Heart right ventricle (tissue), 16 donors: Measurements from ENCODE around the gene C17orf67. TPM values are rescaled to one million over a fixed set of nuclear protein-coding genes. Genes with fewer than 3 reads are reported as not detected.

Source experiments
- ATAC-seq, 8 donors: fragments of 200-7000 bp; cut with Tn5 transposase; one replicate each; pipeline ENCODE4 v1.9.1; 2020; ENCODE audit warnings: mild to moderate bottlenecking in 8 of 8, moderate library complexity in 8 of 8, moderate number of reproducible peaks in 1 of 8
- DNase-seq, 2 donors: peaks; one replicate each; pipeline ENCODE4 v3.0.0-alpha.2; 2020
- H3K27ac ChIP-seq, 10 donors: fragments of 200-600 bp; sonication (generic) in 2 of 10; one replicate each; pipeline versions ENCODE4 v1.5.0 to v1.8.0; 2020 to 2022; ENCODE audit warnings: mild to moderate bottlenecking in 3 of 10
- H3K27me3 ChIP-seq, 7 donors: fragments of 200-600 bp; one replicate each; pipeline ENCODE4 v1.8.0; 2021 to 2022; ENCODE audit warnings: mild to moderate bottlenecking in 2 of 7
- H3K36me3 ChIP-seq, 9 donors: fragments of 200-600 bp; sonication (generic) in 1 of 9; one replicate each; pipeline versions ENCODE4 v1.5.0 to v1.8.0; 2020 to 2022; ENCODE audit warnings: mild to moderate bottlenecking in 2 of 9
- H3K4me1 ChIP-seq, 9 donors: fragments of 200-600 bp; sonication (generic) in 1 of 9; one replicate each; pipeline versions ENCODE4 v1.5.0 to v1.8.0; 2020 to 2022; ENCODE audit warnings: mild to moderate bottlenecking in 4 of 9
- H3K4me3 ChIP-seq, 10 donors: fragments of 200-600 bp; sonication (generic) in 2 of 10; one replicate each; pipeline versions ENCODE4 v1.5.0 to v1.8.0; 2020 to 2022; ENCODE audit warnings: mild to moderate bottlenecking in 7 of 10, moderate library complexity in 2 of 10
- H3K9me3 ChIP-seq, 11 donors: fragments of 200-600 bp in 10 of 11; sonication (generic) in 2 of 11; one replicate each; pipeline versions ENCODE4 v1.5.0 to v1.8.0; 2013 to 2022; ENCODE audit warnings: mild to moderate bottlenecking in 2 of 11, control low read depth in 1 of 11, moderate library complexity in 1 of 11
- WGBS, 2 donors: extraction: QIAGEN DNeasy Blood & Tissue Kit; methylation state at CpG; one replicate each; pipeline ENCODE4 v1.1.7; 2013; ENCODE audit warnings: inconsistent platforms in 1 of 2; 5-methylcytosine and 5-hydroxymethylcytosine counted together
- intact Hi-C, 10 donors: fragments of 100-400 bp; cut with DNase I; formaldehyde crosslinking; loops; one replicate each; pipeline versions ENCODE4 v1.11.1 to v1.14.2; 2022
- polyA plus RNA-seq, 2 donors: library from polyadenylated mRNA; stranded (reverse); fragments of 200-250 nt; gene quantifications; one replicate each; pipeline ENCODE4 v1.2.3, GENCODE V29; 2013
- total RNA-seq, 10 donors: library from RNA; stranded (reverse); fragmentation: NEBNext Ultra II Directional in 3 of 10; extraction: Animal tissue kit (Norgen Biotek cat#: 25700) in 3 of 10; gene quantifications; one replicate each; pipeline versions ENCODE4 v1.2.1 to v1.2.4, GENCODE V29; 2021 to 2023
- TF ChIP-seq, protein P1 (sequence below), 9 donors: fragments of 200-600 bp; sonication (generic) in 2 of 9; IDR thresholded peaks; one replicate each; pipeline versions ENCODE4 v1.5.0 to v1.8.0; 2021 to 2022; ENCODE audit warnings: antibody characterized with exemption in 9 of 9, mild to moderate bottlenecking in 5 of 9, moderate library complexity in 1 of 9
- donor health status: Arrhythmogenic right ventricular cardiomyopathy.
- donor health status: ischemic (EF 13 %, LVEDD 7.1; RV severe dilation, severe dysfunction).
- donor health status: healthy with polysubstance abuse.
- donor health status: DM: no; HTN: yes; CAD: no.
- donor health status: DM: no; HTN: no; CAD: no.
- donor health status: ischemic (EF 25% LVEDD 6.9; RV normal size, moderate dysfunction).
- donor health status: ischemic (EF 25% LVEDD 5.7; RV mildly dilated, moderate dysfunction).
- donor health status: healthy.
- donor health status: DM: yes; HTN: yes; CAD: no.
- donor health status: Ischemic cardiomyopathy.
- donor health status: ischemic (EF 35%, LVEDD 5.7; RV mildly dilated, moderate dysfunction).
- donor health status: nonischemic (EF 11% LVEDD 7.7; RV severe dilation, severe dysfunction).
- donor health status: DM: yes; HTN: yes; CAD: no.
- donor health status: PGD.
- donor health status: ischemic (EF 29% LVEDD 5.4; RV normal size, mild dysfunction).
- donor health status: nonischemic (EF 23%, LVEDD 6.1; RV moderate dilation, normal function).

C17orf67 gene
- total and polyA plus RNA-seq, 12 donors = 0.23 to 2.2 (median 0.91) TPM

DNA sequence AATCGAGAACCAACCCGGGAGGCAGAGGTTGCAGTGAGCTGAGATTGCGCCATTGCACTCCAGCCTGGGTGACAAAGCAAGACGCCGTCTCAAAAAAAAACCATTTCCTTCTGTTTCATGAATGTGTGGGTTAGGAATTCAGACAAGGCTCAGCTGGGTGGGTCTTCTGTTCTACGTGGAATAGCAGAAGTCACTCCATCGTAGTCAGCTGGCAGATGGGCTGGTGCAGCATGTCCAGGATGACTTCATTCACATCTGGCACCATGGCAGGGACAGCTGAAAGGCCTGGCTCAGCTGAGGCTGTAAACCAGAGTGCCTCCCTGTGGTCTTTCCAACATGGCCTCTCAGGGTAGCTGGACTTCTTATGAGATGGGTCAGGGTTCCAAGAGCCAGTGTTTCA lies 89.0 kb downstream of the C17orf67 start:
- peaks cover 0 to 19% (median 0%) of the 10 kb centered on the region in 11 donors for H3K9me3 ChIP-seq
- no peak overlapping the region for H3K27ac ChIP-seq
- WGBS, 2 donors = 91 to 93% methylated on average over 7 of the region's 7 CpGs
- no peak overlapping the region for H3K4me3 ChIP-seq
- no peaks in the 10 kb centered on the region for H3K4me1 ChIP-seq
- TF ChIP-seq, protein P1, sequence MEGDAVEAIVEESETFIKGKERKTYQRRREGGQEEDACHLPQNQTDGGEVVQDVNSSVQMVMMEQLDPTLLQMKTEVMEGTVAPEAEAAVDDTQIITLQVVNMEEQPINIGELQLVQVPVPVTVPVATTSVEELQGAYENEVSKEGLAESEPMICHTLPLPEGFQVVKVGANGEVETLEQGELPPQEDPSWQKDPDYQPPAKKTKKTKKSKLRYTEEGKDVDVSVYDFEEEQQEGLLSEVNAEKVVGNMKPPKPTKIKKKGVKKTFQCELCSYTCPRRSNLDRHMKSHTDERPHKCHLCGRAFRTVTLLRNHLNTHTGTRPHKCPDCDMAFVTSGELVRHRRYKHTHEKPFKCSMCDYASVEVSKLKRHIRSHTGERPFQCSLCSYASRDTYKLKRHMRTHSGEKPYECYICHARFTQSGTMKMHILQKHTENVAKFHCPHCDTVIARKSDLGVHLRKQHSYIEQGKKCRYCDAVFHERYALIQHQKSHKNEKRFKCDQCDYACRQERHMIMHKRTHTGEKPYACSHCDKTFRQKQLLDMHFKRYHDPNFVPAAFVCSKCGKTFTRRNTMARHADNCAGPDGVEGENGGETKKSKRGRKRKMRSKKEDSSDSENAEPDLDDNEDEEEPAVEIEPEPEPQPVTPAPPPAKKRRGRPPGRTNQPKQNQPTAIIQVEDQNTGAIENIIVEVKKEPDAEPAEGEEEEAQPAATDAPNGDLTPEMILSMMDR (IDR thresholded peaks at IDR 0.05) = no peak
- H3K27me3 ChIP-seq = peaks cover 0 to 12% (median 0%) of the 10 kb centered on the region in 7 donors
- intact Hi-C loops = no loop called here
- H3K36me3 ChIP-seq = no peaks in the 10 kb centered on the region
- ATAC-seq (no peak), DNase-seq (no peak)

DNA sequence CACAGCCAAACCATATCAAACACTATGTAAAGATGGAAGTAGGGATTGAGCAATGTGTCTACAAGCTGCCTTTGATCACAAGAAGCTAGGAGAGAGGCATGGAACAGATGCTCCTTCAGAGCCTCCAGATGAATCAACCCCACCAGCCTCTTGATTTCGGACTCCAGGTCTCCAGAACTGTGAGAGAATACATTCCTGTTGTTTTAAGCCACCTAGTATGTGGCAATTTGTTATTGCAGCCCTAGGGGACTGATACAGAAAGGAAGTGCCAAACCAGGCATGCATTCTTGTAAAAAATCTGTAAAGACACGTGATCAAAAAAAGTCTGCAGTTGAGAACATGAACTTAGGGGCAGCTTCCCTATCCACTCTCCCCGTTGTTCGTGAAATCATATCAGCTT lies 91.1 kb downstream of the C17orf67 start:
- TF ChIP-seq, protein P1 (IDR thresholded peaks at IDR 0.05) = no peak
- intact Hi-C loops = no loop called here
- no peak for ATAC-seq
- H3K4me3 ChIP-seq = no peak overlapping the region
- no peak overlapping the region for H3K27ac ChIP-seq
- no peak for DNase-seq
- WGBS, 2 donors = 70 to 74% methylated on average over 4 of the region's 4 CpGs
- no peaks in the 10 kb centered on the region for H3K36me3 ChIP-seq
- peaks cover 0 to 16% (median 0%) of the 10 kb centered on the region in 7 donors for H3K27me3 ChIP-seq
- H3K4me1 ChIP-seq = no peaks in the 10 kb centered on the region
- peaks cover 0 to 19% (median 0%) of the 10 kb centered on the region in 11 donors for H3K9me3 ChIP-seq

Other genes with a start within 250 kb of the C17orf67 start
- under 1 TPM in 9 of 10 donors, not detected in 1; 0.11 to 0.48 (median 0.16) TPM for gene NOG, start 240.2 kb downstream of the C17orf67 start, total RNA-seq
- gene NOG, start 240.2 kb downstream of the C17orf67 start, polyA plus RNA-seq = under 1 TPM; 0.15 to 0.25 TPM
- 1 to 10 TPM; 2.0 to 5.3 (median 2.7) TPM for gene DGKE, start 231 bp upstream of the C17orf67 start, total RNA-seq
- gene DGKE, start 231 bp upstream of the C17orf67 start, polyA plus RNA-seq = 1 to 10 TPM in 1 of 2 donors, under 1 TPM in 1; 0.71 to 3.1 TPM
- gene TRIM25, start 80.1 kb upstream of the C17orf67 start, total RNA-seq = 10 to 100 TPM in 8 of 10 donors, 1 to 10 TPM in 2; 8.7 to 32.7 (median 17.3) TPM
- 10 to 100 TPM in 1 of 2 donors, 1 to 10 TPM in 1; 4.9 to 15.1 TPM for gene TRIM25, start 80.1 kb upstream of the C17orf67 start, polyA plus RNA-seq
- 10 to 100 TPM in 1 of 10 donors, 1 to 10 TPM in 9; 6.7 to 10.3 (median 8.5) TPM for gene COIL, start 127.1 kb upstream of the C17orf67 start, total RNA-seq
- 1 to 10 TPM; 5.2 to 6.8 TPM for gene COIL, start 127.1 kb upstream of the C17orf67 start, polyA plus RNA-seq
- gene SCPEP1, start 144.2 kb upstream of the C17orf67 start, total RNA-seq = 100 to 1,000 TPM in 1 of 10 donors, 10 to 100 TPM in 9; 39.2 to 144 (median 47.9) TPM
- gene SCPEP1, start 144.2 kb upstream of the C17orf67 start, polyA plus RNA-seq = 100 to 1,000 TPM in 1 of 2 donors, 10 to 100 TPM in 1; 26.0 to 229 TPM